ENCODE measurements around the gene GSN.

- no peak for TF ChIP-seq HMGXB4 (CRISPR knock-in tag; IDR thresholded peaks at IDR 0.05; ENCODE audit: borderline replicate concordance)
- no peak for TF ChIP-seq CTCF (IDR thresholded peaks at IDR 0.05)
- TF ChIP-seq MAX (IDR thresholded peaks at IDR 0.05): no peak
- no peak for TF ChIP-seq RFX5 (IDR thresholded peaks at IDR 0.05)
- TF ChIP-seq BHLHE40 (IDR thresholded peaks at IDR 0.05; ENCODE audit: low read depth, low read length): no peak
- no peak for TF ChIP-seq POLR2A (IDR thresholded peaks at IDR 0.05; ENCODE audit: low read length)
- TF ChIP-seq KDM1A (IDR thresholded peaks at IDR 0.05; ENCODE audit: low read depth): no peak
- no peak for TF ChIP-seq CBX8 (IDR thresholded peaks at IDR 0.05)
Observed at GRCh38 chr9:121326130-121326838, 58.3 kb downstream of the GSN start.

Measured in A549 (cell line).